Sigmoid colon (tissue), 4 donors: Measurements from ENCODE around the gene CCDC138.

ENCODE experiments used
- CTCF ChIP-seq, 4 experiments: fragments of 450-650 bp in 3 of 4; fragments of 200-600 bp in 1 of 4; IDR thresholded peaks; one replicate each; pipeline ENCODE4 v1.5.1; 2016 to 2019; ENCODE audit warnings: antibody characterized with exemption in 4 of 4, mild to moderate bottlenecking in 3 of 4, moderate library complexity in 2 of 4
- POLR2AphosphoS5 ChIP-seq, 4 donors: sonication (generic); formaldehyde crosslinking; IDR thresholded peaks; one replicate each; pipeline ENCODE4 v1.6.1; 2017; ENCODE audit warnings: antibody characterized with exemption in 4 of 4

GRCh38 chr2:108776475-108776874 lies 10.1 kb upstream of the CCDC138 start:
- no peak for TF ChIP-seq CTCF (IDR thresholded peaks at IDR 0.05)
- no peak for TF ChIP-seq POLR2AphosphoS5 (IDR thresholded peaks at IDR 0.05)
